ENCODE measurements around the gene ADCY2. TPM values are rescaled to one million over a fixed set of nuclear protein-coding genes. Genes with fewer than 3 reads are reported as not detected.

ADCY2 gene
- total RNA-seq, 1 donor from 2014 or later: not detected

- H3K9me3 Mint-ChIP-seq: no peaks in the 10 kb centered on the region
- no peaks in the 10 kb centered on the region for H3K4me1 Mint-ChIP-seq (ENCODE audit: low read depth)
- H3K27ac Mint-ChIP-seq: no peak overlapping the region
- no peak for DNase-seq (ENCODE audit: low spot score)
- intact Hi-C loops (cut with micrococcal nuclease): no loop called here
- H3K4me3 Mint-ChIP-seq (ENCODE audit: low read depth): no peak overlapping the region
- H3K27me3 Mint-ChIP-seq (ENCODE audit: low read depth): no peaks in the 10 kb centered on the region
- no peaks in the 10 kb centered on the region for H3K36me3 Mint-ChIP-seq (ENCODE audit: low read depth)
Observed at GRCh38 chr5:7714697-7715096, 318.8 kb downstream of the ADCY2 start.

GRCh38 chr5:7717691-7718090 lies 321.8 kb downstream of the ADCY2 start:
- Mint-ChIP-seq H3K27me3 (ENCODE audit: low read depth) (no peaks in the 10 kb centered on the region), H3K36me3 (ENCODE audit: low read depth) (no peaks in the 10 kb centered on the region), H3K27ac (no peak overlapping the region), H3K9me3 (no peaks in the 10 kb centered on the region), H3K4me3 (ENCODE audit: low read depth) (no peak overlapping the region), H3K4me1 (ENCODE audit: low read depth) (no peaks in the 10 kb centered on the region)
- intact Hi-C loops (cut with micrococcal nuclease): no loop called here
- DNase-seq (ENCODE audit: low spot score): no peak

- no peak for DNase-seq (ENCODE audit: low spot score)
- no peak overlapping the region for H3K4me3 Mint-ChIP-seq (ENCODE audit: low read depth)
- no peak overlapping the region for H3K27ac Mint-ChIP-seq
- intact Hi-C loops (cut with micrococcal nuclease): no loop called here
- no peaks in the 10 kb centered on the region for H3K9me3 Mint-ChIP-seq
- H3K27me3 Mint-ChIP-seq (ENCODE audit: low read depth): no peaks in the 10 kb centered on the region
- no peaks in the 10 kb centered on the region for H3K36me3 Mint-ChIP-seq (ENCODE audit: low read depth)
- H3K4me1 Mint-ChIP-seq (ENCODE audit: low read depth): no peaks in the 10 kb centered on the region
Observed at GRCh38 chr5:7728076-7728475, 332.1 kb downstream of the ADCY2 start.

DNA sequence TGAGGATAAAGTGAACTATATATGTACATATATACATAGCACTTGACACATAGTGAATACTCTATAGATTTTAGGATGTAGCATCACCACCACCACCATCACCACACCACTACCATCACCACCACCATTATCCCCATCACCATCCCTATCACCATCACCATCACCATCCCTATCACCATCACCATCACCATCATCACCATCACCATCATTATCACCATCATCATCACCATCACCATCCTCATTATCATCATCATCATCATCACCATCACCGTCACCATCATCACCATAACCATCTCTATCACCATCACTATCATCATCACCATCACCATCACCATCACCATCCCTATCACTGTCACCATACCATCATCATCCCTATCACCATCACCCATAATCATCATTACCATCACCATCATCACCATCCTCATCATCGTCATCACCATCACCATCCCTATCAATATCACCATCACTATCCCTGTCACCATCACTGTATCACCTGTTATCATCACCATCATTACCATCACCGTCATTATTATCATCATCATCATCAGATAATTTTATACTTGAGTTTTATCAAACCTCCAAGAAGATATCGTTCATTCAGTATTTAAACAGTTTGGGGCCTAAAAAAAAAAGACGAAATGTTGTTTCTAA lies 345.6 kb downstream of the ADCY2 start:
- H3K4me3 Mint-ChIP-seq (ENCODE audit: low read depth): no peak overlapping the region
- intact Hi-C loops (cut with micrococcal nuclease): no loop called here
- no peaks in the 10 kb centered on the region for H3K9me3 Mint-ChIP-seq

GRCh38 chr5:7742241-7742656 lies 346.3 kb downstream of the ADCY2 start:
- Mint-ChIP-seq H3K27me3 (ENCODE audit: low read depth) (no peaks in the 10 kb centered on the region), H3K36me3 (ENCODE audit: low read depth) (no peaks in the 10 kb centered on the region), H3K4me3 (ENCODE audit: low read depth) (no peak overlapping the region), H3K4me1 (ENCODE audit: low read depth) (no peaks in the 10 kb centered on the region), H3K9me3 (no peaks in the 10 kb centered on the region), H3K27ac (no peak overlapping the region)
- no peak for DNase-seq (ENCODE audit: low spot score)
- intact Hi-C loops (cut with micrococcal nuclease): no loop called here

More for the DNA sequence above, 345.6 kb downstream of the ADCY2 start:
- no peaks in the 10 kb centered on the region for H3K27me3 Mint-ChIP-seq (ENCODE audit: low read depth)
- H3K36me3 Mint-ChIP-seq (ENCODE audit: low read depth): no peaks in the 10 kb centered on the region
- no peaks in the 10 kb centered on the region for H3K4me1 Mint-ChIP-seq (ENCODE audit: low read depth)
- no peak for DNase-seq (ENCODE audit: low spot score)
- no peak overlapping the region for H3K27ac Mint-ChIP-seq

DNA sequence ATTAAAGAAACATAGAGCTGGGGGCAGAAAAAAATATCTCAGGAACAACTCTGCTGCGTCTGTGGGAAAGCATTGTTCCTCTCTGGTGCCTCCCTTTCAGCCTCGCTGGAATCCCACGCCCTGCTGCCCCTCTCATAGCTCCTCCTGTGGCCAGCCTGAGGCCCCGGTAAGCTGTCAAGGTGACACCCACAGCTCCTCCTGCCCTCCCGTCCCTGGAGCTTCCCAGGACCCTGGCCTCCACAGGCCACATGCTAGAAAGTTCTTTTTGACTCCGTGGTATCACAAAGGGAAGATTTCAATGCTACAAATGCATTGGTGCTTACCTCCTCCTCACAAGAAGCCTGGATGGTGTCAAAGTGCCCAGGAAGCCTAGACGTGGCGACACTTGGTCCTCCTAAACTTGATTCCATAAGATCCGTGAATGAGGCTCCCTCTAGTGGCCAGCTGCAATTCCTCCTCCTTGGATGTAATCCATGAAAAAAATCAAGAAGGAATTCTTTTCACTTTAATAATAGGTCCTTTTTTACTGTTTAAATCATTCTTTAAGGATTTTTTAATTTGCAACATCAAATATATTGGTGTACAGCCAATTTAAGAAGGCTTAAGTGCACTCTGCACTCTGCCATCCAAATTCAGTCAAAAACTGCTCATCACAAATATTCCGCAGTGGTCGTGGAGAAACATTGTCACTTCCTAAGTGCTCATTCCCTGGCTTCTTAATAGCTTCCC lies 350.1 kb downstream of the ADCY2 start:
- Mint-ChIP-seq H3K9me3 (no peaks in the 10 kb centered on the region), H3K36me3 (ENCODE audit: low read depth) (no peaks in the 10 kb centered on the region), H3K27ac (no peak overlapping the region), H3K4me1 (ENCODE audit: low read depth) (no peaks in the 10 kb centered on the region), H3K4me3 (ENCODE audit: low read depth) (no peak overlapping the region), H3K27me3 (ENCODE audit: low read depth) (peaks cover 1% of the 10 kb centered on the region)
- intact Hi-C loops (cut with micrococcal nuclease): loop anchor here (2.0 to 5.0 kb wide), 2 partner anchors 925 to 979 kb away; no protein-coding TSS in a partner anchor
- no peak for DNase-seq (ENCODE audit: low spot score)

GRCh38 chr5:7747728-7748127 lies 351.8 kb downstream of the ADCY2 start:
- peaks cover 6% of the 10 kb centered on the region for H3K27me3 Mint-ChIP-seq (ENCODE audit: low read depth)
- intact Hi-C loops (cut with micrococcal nuclease): loop anchor here (2.0 to 5.0 kb wide), 2 partner anchors 927 to 980 kb away; no protein-coding TSS in a partner anchor
- H3K4me1 Mint-ChIP-seq (ENCODE audit: low read depth): no peaks in the 10 kb centered on the region
- no peaks in the 10 kb centered on the region for H3K9me3 Mint-ChIP-seq
- no peak overlapping the region for H3K4me3 Mint-ChIP-seq (ENCODE audit: low read depth)
- no peak overlapping the region for H3K27ac Mint-ChIP-seq
- H3K36me3 Mint-ChIP-seq (ENCODE audit: low read depth): no peaks in the 10 kb centered on the region
- no peak for DNase-seq (ENCODE audit: low spot score)

DNA sequence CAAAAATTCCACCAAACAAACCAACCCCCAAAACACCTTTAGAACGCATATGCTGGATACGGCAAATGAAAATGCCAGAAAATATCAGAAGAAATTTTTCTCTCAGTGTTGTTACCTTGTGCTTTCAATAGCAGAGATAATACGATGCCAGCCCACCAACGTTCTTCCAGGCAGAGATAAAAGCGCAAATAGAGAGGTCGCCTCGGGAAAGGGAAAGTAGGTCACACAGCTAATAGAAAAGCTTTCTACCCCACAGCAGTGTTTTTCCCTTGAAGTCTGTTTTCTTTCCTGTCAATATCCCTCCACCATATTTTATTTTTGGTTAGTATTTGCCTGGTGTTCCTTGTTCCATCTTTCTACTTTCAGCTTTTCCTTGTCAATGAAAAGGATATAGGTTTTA lies 353.7 kb downstream of the ADCY2 start:
- Mint-ChIP-seq H3K36me3 (ENCODE audit: low read depth) (no peaks in the 10 kb centered on the region), H3K4me3 (ENCODE audit: low read depth) (no peak overlapping the region), H3K27me3 (ENCODE audit: low read depth) (peaks cover 10% of the 10 kb centered on the region), H3K4me1 (ENCODE audit: low read depth) (no peaks in the 10 kb centered on the region), H3K9me3 (no peaks in the 10 kb centered on the region), H3K27ac (no peak overlapping the region)
- DNase-seq (ENCODE audit: low spot score): no peak
- intact Hi-C loops (cut with micrococcal nuclease): loop anchor here (5.0 kb wide), 1 partner anchor 982 kb away; no protein-coding TSS in a partner anchor

DNA sequence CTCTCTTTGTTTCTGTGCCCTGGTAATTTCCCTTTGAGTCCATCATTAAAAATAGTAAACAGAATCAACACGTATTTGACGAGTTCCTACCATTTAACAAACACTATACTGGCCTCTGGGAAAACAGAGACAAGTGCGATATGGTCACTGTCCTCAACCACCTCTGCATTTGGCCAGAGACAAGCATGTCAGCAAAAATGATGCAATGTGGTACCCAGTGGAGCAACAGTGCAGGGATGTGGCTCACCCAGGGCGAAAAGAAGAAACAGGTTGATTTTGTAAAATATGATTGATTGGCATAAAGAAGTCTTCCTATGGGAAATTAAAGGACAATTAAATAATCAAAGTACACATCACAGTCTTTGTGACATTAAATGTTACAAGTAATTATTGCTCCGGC lies 355.9 kb downstream of the ADCY2 start:
- Mint-ChIP-seq H3K9me3 (no peaks in the 10 kb centered on the region), H3K4me3 (ENCODE audit: low read depth) (no peak overlapping the region), H3K27me3 (ENCODE audit: low read depth) (peaks cover 12% of the 10 kb centered on the region), H3K4me1 (ENCODE audit: low read depth) (peaks cover 6% of the 10 kb centered on the region), H3K27ac (no peak overlapping the region), H3K36me3 (ENCODE audit: low read depth) (no peaks in the 10 kb centered on the region)
- no peak for DNase-seq (ENCODE audit: low spot score)
- intact Hi-C loops (cut with micrococcal nuclease): no loop called here

DNA sequence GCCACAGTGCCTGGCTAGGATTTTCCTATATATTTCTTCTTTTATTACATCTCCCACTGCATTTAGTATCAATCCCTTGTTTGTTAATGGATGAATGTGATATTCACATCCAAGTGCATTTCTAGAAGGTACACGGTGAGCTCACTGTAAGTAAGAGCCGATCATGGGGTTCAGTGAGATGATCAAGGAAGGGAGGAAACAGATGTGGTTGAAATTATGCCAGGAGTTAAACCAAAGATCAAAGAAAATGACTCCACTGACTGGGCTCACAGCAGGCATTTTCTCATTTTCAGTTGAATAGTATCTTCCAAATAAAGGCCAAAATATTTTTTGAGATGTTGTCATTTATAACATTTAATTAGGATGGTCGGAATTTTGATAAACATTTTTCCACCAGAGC lies 357.2 kb downstream of the ADCY2 start:
- DNase-seq (ENCODE audit: low spot score): no peak
- no peaks in the 10 kb centered on the region for H3K9me3 Mint-ChIP-seq
- no peak overlapping the region for H3K27ac Mint-ChIP-seq
- H3K27me3 Mint-ChIP-seq (ENCODE audit: low read depth): peaks cover 12% of the 10 kb centered on the region
- no peak overlapping the region for H3K4me3 Mint-ChIP-seq (ENCODE audit: low read depth)
- intact Hi-C loops (cut with micrococcal nuclease): no loop called here
- H3K36me3 Mint-ChIP-seq (ENCODE audit: low read depth): no peaks in the 10 kb centered on the region
- peaks cover 6% of the 10 kb centered on the region for H3K4me1 Mint-ChIP-seq (ENCODE audit: low read depth)

DNA sequence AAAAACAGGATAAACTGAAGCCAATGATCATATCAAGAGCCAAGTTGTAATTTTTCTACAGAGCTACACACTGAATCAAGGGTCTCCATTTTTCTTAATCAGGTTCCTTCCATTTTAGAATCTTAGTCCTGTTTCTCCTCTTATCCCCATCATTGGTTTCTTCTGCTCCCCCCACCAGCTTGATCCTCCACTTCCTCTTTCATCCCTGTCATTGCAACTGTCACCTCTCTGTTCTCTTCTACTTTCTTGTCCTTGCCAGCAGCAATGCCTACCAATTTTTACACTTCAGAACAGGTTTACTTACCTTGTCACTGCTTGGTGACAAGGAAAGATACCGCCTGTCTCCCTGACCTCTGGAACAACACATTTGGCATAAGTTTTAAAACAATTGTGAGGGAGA lies 357.7 kb downstream of the ADCY2 start:
- intact Hi-C loops (cut with micrococcal nuclease): no loop called here
- Mint-ChIP-seq H3K36me3 (ENCODE audit: low read depth) (no peaks in the 10 kb centered on the region), H3K9me3 (no peaks in the 10 kb centered on the region), H3K4me1 (ENCODE audit: low read depth) (peaks cover 6% of the 10 kb centered on the region), H3K27ac (no peak overlapping the region), H3K4me3 (ENCODE audit: low read depth) (no peak overlapping the region), H3K27me3 (ENCODE audit: low read depth) (peaks cover 12% of the 10 kb centered on the region)
- DNase-seq (ENCODE audit: low spot score): no peak

- Mint-ChIP-seq H3K36me3 (ENCODE audit: low read depth) (no peaks in the 10 kb centered on the region), H3K9me3 (no peaks in the 10 kb centered on the region), H3K4me3 (ENCODE audit: low read depth) (no peak overlapping the region), H3K27ac (no peak overlapping the region), H3K27me3 (ENCODE audit: low read depth) (peaks cover 12% of the 10 kb centered on the region), H3K4me1 (ENCODE audit: low read depth) (peaks cover 6% of the 10 kb centered on the region)
- intact Hi-C loops (cut with micrococcal nuclease): no loop called here
- DNase-seq (ENCODE audit: low spot score): no peak
Observed at GRCh38 chr5:7754490-7754889, 358.6 kb downstream of the ADCY2 start.

DNA sequence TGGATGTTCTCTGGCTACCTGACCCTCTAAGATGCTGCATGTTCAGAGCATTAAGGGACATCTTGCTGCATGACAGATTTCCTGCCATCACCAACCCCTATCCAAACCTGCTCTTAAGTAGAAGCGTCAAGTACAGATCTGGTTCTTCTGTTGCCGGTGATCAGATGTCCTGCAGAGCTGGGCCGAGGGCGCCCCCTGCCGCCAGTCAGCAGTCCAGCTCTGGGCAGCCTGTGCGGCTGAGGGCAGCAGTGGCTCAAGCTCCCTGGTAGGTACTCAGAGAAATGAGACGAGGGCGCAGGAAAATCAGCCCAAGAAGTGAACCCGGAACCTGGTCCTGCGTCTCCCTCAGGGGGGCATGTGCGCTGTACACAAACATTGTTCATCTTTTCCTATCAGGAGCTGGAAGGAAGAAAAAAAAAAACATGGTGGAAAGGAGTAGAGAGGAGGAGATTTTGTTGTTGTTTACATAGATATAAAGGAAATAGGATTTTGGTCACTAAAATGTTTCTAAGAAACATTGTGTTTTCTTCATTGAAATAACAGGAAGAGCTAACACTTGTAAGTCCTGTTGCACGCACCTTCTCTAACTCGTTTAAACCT lies 359.2 kb downstream of the ADCY2 start:
- no peak overlapping the region for H3K4me3 Mint-ChIP-seq (ENCODE audit: low read depth)
- DNase-seq (ENCODE audit: low spot score): peak; percentile 24
- no peaks in the 10 kb centered on the region for H3K9me3 Mint-ChIP-seq
- intact Hi-C loops (cut with micrococcal nuclease): no loop called here
- peaks cover 12% of the 10 kb centered on the region for H3K27me3 Mint-ChIP-seq (ENCODE audit: low read depth)
- peaks cover 6% of the 10 kb centered on the region for H3K4me1 Mint-ChIP-seq (ENCODE audit: low read depth)
- H3K36me3 Mint-ChIP-seq (ENCODE audit: low read depth): no peaks in the 10 kb centered on the region
- H3K27ac Mint-ChIP-seq: no peak overlapping the region

Data from activated T-helper 2 cell treated with anti-CD3 and anti-CD28 coated beads, Interferon-gamma antibody, Interleukin-2, Interleukin-4, amounts not matched to agents 10 μg/mL and 5 μg/mL and 100 μg/mL, durations not matched to agents 14 hours and 24 hours and 36 hours (primary cell).